ENCODE measurements around the gene PTPN4.

The PTPN4 gene

DNA sequence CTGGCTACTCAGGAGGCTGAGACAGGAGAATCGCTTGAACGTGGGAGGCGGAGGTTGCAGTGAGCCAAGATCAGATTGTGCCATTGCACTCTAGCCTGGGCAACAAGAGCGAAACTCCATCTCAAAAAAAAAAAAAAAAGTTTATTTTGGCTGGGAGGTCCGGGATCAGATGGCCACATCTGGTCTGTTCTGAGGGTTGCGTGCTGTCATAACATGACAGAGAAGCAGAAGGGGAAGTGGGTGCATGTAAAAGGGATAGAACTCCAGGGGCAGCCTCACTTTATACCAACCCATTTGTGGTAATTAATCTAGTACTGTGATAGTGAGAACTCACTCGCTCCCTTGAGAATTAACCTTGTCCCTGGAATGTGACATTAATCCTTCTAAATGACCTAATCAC is 101.2 kb downstream of the PTPN4 start:
- no peak for DNase-seq

DNA sequence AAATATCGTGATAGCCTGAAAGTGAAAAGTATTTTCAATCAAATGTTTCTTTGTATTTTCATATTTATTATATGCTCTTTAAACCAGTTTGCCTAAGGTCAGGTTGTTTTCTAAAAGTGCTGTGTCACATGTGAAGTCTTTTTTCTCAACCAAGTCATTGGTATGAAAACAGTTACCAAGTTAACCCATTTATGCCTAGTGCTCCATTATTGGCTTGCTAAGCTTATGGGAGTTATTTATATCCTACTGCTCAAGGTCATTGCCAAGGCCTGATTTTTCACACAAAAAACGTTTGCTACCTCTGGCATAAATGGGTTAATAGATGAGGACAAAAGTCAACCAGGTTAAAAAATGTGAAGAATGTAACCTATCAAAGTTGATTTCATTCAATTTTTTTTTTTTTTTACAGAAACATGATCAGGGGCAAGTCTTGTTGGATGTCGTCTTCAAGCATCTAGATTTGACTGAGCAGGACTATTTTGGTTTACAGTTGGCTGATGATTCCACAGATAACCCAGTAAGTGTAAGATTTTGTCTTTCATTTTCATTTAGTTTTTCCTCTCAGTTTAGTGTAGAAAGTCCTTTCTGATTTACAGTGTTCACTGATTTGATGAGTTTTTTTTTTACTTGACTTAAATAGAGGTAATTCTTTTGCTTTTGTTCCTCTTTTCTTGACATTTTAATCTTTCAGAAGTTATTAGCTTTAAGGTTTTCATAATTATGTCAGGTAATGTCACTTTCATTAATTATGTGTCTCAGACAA is 102.6 kb downstream of the PTPN4 start:
- no peak for DNase-seq

DNA sequence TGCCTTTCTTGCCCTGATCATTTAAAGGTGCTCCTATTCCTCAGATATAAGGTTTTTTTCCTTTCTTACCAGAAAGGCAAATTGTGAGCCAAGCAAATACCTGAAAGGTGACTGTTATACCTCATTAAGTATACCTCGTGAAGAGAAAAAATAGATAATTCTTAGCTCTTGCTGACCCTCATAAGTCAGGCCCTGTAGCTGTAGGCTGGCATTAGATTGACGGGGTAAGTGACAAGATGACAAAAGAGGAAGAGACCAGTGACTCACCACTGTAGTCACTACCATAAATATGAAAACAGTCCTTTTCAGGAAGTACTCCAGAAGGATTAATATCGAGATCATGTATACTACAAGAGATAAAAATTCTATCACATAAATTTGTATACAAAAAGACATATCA is 104.6 kb downstream of the PTPN4 start:
- DNase-seq = no peak

DNA sequence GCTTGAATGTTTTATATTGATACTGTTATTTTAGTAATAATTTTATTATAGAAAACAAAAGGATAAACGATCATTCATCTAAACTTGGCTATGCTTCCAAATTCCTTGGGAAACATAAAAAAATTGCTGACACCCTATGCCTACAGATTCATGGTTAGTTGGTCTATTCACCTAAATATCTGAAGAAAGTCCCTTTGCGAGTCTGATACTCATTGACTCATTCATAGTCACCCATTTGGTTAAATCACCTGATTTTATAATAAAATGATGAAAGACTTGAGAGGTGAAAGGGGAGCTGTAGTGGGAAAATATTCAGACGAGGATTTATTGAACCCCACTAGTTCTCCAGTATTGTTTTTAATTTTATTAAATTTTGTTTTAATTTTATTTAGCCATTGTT is 112.0 kb downstream of the PTPN4 start:
- no peak for DNase-seq

DNA sequence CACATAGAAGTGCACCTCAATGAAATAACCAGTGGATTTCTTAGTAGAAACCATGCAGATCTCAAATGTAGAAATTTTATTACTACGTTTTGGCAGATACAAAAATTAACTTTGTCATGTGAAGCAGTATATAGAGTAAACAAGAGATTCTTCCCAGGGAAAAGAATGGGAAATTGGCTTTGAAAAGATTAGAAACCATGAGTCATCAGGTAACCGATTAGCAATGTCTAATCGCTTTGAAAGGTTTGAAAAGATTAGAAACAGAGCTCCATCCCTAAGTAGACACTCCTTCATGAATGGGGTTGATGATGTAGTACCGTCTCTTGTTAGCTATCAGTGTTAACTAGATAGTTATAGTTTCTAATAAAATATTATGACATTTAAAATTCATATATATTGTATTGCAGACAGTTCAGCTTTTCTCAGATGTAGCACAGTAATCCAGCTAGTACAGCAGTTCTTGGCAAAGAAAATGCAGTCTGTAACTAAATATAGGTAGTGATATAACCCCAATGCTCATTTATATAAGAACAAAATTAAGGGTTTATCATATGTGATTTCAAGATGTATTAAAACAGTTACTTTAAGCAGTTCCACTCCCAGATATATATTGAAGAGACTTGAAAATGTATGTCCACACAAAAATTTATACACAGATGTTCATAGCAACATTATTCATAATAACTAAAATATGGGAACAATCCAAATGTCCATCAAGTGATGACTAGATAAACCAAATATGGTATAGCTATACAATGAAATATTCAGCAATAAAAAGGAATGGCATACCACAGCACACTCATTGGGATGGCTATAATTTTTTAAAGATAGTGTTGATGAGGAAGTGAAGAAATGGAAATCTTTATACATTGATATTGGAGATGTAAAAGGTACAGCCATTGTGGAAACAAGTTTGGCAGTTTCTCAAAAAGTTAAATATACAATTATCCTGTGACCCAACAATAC is 113.9 kb downstream of the PTPN4 start:
- no peak for DNase-seq

DNA sequence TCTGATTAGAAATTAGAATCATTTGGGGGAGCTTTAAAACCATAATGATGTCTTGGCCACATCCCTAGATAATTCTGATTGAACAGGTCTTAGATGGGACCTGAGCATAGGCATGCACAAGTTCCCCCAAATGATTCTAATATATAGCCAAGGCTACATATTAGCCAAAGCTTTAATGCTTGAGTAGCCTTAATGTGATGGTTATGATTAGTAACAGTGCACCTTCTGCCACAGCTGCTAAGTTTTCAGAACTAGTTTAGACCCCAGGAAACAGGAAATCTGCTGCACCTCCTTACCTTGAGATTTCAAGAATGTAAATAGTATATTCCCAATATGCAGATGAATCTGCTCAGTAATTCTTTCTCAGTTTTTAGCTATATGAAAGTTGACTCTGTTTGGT is 119.8 kb downstream of the PTPN4 start:
- DNase-seq = no peak

DNA sequence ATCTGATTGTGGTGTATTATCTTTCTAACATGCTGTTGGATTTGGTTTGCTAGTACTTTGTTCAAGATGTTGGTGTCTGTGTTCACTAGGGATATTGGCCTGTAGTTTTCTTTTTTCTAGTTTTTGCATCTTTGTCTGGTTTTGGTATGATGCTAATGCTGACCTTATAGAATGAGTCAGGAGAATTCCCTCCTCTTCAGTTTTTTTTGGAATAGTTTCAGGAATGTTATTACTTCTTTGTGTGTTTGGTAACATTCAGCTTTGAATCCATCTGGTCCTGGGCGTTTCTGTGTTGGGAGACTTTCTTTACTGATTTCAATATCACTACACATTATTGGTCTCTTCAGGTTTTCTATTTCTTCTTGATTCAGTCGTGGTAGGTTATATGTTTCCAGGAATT is 129.0 kb downstream of the PTPN4 start:
- DNase-seq = no peak

DNA sequence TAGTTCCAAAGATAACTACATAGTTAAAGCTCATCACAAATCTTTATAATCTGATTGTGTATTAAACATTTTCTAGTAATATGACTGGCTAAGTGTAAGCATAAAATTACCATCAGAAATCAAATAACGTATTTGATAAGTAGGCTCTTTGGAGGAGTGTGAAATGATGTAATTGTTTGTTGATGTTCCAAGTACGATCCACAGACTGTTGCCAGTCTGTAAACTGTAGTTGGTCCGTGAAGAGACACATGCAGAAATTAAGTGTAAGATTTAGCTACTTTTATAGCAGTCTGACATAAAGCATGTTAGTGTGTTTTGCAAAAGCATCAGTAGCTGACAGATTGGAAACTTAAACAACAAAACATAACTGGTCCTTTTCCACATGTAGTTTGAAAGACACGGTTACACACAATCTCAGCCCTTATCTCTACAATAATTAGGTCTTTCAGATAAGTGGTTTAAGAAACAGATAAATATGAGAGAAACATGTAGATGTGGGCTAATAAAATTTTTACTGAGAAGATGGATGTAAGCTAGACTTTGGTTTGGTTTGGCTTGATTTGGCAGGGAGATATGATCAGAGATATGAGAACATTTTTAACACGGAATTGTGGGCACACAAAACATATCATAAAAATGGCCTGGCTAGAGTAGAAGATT is 138.1 kb downstream of the PTPN4 start:
- no peak for DNase-seq

DNA sequence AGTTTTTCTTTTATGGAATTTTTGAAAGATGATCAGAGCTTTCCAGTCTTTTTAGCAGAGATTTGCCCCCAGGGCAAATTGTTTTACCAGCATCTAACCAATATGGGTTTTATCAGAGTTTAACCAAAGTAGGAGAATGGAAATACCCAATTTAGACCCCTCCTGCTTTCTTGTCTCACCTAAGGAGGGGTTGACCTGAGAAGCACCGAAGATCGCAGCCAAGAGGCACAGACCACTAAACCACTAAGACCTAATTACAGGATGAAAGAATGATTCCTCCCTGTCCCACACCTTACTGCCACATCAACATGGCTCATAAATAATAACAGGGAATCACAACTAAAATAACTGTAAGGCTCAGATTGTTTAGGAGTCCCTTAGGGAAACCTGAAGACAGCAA is 141.3 kb downstream of the PTPN4 start:
- DNase-seq = no peak

DNA sequence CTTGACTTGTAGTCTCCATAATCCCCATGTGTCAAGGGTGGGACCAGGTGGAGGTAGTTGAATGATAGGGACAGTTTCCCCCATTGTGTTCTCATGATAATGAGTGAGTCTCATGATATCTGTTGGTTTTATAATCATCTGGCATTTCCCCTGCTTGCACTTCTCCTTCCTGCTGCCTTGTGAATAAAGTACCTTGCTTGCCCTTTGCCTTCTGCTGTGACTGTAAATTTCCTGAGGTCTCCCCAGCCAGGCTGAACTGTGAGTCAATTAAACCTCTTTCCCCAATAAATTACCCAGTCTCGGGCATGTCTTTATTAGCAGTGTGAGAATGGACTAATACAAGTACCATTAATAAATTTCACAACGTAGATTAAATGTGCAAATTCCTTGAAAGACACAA is 150.8 kb downstream of the PTPN4 start:
- no peak for DNase-seq

DNA sequence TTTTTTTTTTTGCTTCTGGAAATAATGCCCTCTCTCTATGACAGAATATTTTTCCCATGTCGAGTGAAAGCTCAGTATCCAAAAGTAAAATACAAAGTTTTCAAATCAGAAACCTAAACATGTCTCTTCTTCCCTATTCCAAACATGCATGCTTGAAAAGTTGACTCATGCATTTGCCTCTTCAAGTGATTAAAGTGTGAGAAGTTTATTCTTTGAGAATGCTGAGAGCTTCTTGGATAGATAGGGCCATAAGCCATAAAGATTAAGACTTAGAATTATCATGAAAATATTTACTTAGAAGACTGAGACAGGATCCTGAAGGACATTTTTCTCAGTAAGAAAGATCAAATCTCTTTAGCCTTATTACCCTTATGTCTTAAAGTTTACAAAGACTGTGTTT is 154.5 kb downstream of the PTPN4 start:
- no peak for DNase-seq

DNA sequence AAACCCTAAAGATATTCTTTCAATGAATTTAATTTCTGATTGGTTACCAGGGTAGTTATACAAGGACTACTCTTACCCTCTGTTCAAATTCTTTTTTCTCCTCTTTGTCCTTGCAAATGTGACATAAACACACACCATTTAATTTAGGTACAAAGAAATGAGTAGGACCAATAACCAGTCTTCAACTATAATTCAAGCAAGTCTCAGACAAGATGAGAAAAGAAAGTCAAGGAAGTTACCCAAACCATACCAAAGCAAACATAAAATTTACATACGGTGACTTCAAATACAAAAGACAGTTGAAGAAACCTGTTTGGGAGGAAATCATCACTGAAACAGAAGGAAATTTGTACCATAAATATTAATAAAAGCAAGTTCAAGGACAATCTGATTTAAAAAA is 162.1 kb downstream of the PTPN4 start:
- DNase-seq = no peak

DNA sequence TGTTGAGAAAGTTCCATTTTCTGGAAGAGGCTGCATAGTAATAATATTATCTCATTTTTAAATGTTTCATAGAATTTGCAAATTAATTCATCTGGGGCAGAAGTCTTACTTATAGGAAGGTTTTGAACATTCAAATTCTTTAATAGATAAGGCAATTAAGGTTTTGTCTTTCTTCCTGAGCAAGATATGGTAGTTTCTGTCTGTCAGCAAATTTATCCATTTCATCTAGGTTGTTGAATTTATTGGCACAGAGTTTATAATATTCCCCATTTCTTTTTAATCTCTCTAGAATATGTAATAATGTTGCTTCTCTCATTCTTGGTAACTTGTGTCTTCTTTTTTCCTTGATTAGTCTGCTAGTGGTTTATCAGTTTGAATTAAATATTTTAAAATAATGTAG is 163.0 kb downstream of the PTPN4 start:
- DNase-seq = no peak

DNA sequence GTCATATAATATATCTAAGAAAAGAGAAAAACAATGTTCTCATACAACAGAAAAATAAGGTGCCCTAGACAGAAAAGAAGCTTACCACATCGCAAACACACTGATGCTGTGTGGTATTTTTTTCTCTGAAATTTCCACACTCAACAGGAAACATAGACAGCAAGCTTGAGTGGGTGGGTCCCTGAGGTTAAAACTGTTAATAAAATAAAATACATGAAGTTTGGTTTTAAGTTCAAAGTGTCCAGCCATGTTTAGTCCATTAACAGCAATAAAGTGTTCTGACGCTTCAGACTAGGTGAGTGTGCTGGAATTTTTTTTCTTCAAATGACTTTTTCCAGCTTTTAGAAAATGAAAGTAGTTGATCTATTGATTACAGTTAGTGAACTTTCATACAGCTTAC is 169.8 kb downstream of the PTPN4 start:
- no peak for DNase-seq

DNA sequence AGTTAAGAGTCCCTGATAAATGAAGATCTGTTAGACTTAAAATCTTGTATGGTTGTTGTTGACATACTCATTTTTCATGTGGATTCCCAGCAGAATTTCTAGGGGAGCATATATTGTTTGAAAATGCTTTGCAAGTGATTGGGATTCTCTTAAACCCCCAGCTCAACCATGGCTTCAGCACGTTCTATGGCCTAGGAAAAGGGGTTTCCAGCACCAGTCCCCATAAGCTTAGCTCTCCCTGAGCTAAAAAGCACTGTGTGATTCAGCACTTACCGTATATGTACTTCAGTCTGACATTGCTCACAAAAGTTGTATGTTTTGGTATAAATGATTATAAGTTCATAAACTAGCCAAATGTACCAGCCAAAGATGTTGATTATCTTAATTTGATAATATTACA is 173.1 kb downstream of the PTPN4 start:
- no peak for DNase-seq

DNA sequence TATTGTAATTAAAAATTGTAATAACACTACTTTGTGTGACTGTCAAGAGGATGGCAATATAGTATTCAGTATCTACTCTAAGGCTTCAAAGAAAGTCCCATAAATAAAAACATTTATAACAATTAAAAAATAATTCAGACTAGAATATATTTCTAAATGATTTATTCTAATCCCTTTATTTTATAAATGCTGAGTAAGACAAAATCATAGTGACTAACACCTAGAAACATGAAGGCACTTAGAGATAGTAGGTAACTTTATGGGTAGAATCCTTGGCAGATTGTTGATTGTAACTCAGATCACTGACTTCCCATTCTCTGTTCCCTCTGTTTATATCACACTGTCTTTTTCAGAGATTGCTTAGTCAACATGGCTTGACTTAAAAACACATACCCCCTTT is 174.6 kb downstream of the PTPN4 start:
- no peak for DNase-seq

DNA sequence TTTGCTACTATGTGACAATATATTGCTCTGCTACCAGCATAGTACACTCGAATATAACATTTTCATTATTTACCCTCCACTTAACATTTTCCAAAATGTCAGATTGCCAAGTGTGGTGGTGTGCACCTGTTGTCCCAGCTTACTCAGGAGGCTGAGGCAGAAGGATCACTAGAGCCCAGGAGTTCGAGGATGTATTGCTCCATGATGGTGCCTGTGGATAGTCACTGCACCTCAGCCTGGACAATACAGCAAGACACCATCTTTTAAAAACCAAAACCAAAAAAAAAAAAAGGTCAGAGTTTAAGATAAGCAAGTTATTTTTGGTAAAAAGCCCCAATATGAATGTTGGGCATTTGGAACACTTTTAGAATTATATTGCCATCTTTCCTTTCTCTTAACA is 178.0 kb downstream of the PTPN4 start:
- no peak for DNase-seq

DNA sequence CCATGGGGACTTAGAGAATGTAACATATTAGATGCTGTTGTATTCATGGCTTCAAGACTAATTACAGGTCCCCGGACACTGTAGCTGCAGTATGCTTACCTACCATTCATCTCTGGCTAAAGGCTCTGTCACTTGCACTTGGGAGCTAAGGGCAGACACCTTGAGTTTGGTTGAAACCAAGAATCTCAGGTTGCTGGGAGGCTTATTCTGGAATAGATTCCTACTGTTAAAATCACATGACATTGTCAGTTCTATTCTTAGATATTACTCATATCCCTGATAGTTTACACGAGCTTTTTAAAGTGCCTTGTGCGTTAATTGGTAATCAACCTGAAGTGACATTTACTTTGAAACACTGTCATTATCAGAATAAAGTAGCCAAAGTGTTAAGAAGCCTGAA is 180.2 kb downstream of the PTPN4 start:
- no peak for DNase-seq

DNA sequence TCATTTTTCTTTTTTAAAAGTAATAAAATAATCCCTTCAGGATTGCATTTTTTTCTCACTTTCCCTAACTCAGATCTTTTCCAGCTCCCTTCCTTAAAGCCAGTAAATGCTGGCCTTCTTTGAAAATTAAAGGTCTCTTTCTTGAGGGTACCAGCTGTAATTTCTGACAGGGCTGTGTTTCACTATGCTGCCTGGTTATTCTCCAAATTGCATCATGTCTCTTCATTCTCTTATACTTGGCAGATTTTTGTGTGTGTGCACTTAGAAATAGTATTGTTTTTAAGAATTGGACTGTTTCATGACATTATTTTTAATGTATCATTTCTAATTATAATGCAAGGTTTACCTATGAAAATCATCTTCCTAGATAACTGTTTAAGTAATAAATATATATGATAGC is 181.1 kb downstream of the PTPN4 start:
- no peak for DNase-seq

DNA sequence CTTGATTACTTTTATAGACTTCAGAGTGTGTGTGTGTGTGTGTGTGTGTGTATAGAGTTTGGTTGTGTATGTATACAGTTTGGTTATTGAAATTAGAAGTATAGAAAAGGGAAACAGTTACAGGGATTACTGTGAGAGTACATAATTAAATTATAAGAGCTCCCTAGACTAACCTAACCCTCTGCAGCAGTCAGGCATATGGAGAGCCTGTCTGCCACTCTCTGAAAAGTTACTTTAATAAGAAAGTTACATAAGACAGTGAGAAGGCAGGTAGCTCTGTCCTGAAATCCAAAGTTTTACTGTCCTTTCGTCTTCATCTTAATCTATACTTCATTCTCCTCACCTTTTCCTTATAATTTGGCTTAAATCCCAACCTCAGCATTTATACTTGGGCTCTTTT is 181.7 kb downstream of the PTPN4 start:
- no peak for DNase-seq

DNA sequence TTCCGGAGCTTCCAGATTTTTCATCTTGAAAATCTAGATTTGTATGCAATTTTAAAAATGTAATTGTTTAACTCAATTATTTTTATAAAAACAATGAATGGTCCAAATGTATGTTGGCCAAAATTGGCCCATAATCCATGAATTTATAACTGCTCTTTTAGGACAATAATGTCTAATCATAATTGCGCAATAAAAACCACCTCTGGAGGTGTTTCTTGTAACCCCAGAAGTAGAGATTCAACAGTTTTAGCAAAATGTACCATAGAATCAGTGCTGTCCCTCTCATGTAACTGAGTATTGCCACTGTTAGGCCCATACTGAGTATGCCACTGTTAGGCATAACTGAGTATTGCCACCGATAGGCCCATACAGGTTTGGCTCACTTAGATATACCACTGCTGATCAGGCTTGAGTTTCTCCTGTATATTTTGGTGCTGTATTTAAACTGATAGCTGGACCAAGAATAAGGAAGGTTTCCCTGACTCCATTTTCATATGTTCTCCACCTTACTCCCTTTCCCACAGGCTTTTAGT is 182.3 kb downstream of the PTPN4 start:
- DNase-seq = no peak

DNA sequence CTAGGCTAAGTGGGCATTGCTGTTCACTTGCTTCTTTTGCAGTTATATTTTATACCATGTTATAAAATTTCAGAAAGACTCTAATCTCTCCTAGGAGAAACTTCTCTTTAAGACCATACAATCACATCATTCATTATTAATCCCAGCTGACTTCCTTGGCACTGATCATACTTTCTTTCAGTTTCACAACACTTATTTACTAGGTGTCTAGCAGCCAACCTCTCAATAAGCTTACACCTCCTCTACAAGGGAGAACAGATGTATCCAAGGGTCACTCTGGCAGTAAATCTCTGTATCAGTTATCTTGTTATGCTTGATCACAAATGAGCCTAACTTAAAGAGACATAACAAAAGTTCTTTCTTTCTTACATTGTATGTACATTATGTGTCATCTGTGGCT is 183.3 kb downstream of the PTPN4 start:
- DNase-seq = no peak

DNA sequence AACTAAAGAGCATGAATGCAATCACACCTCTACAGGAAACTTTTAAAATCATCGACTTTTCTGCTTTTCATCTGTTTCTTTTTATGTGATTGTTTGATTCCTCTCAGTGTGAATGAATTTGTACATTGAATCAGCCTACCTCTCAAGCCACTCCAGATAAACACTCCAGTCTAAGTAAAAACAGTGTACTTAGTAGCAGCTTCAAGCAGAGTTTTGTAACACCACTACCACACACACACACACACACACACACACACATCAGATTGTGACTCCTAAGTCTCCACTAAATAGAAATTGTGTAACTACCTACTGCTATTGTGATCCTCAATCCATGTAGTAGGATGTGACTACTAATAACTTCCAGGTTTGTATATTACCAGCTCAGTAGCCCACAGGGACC is 187.8 kb downstream of the PTPN4 start:
- no peak for DNase-seq

DNA sequence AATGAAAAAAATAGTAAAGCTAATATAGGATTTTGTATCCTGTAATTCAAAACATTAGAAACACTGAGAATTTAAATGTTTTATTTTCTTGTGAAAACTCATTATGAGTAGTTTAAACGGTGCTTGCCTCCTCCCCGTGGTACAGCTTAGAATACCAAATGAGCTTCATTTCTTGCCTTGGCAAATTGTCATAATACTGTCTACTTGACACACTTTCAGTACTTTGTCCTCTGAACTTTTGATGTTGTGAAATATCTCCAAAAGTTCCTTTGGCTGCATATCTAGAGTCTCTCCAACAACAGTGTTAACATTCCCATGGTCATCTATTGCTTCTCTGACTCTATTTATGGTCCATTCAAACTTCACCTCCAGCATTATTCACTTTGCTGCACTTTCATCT is 191.2 kb downstream of the PTPN4 start:
- no peak for DNase-seq
